ENCODE measurements around the gene IGSF6.

GRCh38 chr16:21646091-21646490 is 6.3 kb downstream of the IGSF6 start:
- TF ChIP-seq CTCF (IDR thresholded peaks at IDR 0.05) (no peak), POLR2A (IDR thresholded peaks at IDR 0.05) (no peak)

Measured in lower leg skin (tissue), 3 donors.